ENCODE data around the gene TOX2.

Gene TOX2

GRCh38 chr20:43975096-43975768, 60.6 kb downstream of the TOX2 start:
- no peak for DNase-seq (ENCODE audit: low read depth in 3 of 3)

GRCh38 chr20:43976547-43976946, 61.9 kb downstream of the TOX2 start:
- DNase-seq (ENCODE audit: low read depth in 3 of 3): no peak

DNA sequence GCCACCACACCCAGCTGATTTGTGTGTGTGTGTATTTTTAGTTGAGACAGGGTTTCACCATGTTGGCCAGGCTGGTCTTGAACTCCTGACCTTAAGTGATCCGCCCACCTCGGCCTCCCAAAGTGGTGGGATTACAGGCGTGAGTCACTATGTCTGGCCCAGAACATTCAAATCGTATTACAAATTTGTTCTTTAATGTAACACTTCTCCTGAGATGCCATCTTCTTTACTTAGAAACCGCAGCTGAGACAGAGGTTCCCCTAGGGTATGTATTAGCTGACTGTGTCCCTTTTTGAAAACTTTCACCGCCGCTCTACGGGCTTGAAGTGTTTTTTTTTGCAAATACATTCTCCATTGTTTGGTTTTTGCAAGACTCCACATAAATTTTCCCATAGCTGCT, 62.6 kb downstream of the TOX2 start:
- DNase-seq (ENCODE audit: low read depth in 3 of 3): no peak

DNA sequence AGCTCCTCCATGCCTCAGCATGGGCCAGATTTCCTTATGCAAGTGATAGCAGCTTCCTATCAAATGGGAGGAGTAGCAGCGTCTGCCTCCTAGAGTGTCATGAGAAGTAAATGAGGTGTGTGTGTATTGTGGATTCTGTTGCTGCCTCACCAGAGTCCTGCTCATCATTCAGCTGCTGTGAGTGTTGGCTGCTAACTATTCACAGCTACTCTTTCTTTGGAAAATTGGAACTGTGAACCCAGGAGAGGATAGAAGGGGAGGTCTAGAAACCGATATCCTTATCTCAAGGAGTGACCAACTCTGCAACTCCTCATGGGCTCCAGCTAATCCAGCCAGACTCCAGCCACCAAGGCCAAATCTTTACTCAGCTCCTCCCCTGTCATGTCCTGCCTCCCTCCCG, 63.3 kb downstream of the TOX2 start:
- no peak for DNase-seq (ENCODE audit: low read depth in 3 of 3)

DNA sequence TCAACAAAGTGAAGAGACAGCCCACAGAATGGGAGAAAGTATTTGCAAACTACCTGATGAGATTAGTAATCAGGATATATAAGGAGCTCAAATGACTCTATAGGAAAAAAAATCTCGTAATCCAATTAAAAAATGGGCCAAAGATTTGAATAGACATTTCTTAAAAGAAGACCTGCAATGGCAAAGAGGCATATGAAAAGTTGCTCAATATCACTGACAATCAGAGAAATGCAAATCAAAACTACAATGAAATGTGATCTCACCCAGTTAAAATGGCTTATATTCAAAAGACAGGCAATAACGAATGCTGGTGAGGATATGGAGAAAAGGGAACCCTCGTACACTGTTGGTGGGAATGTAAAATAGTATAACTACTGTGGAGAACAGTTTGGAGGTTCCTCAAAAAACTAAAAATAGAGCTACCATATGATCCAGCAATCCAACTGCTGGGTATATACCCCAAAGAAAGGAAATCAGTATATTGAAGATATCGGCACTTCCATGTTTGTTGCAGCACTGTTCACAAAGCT, 65.0 kb downstream of the TOX2 start:
- no peak for DNase-seq (ENCODE audit: low read depth in 3 of 3)

DNA sequence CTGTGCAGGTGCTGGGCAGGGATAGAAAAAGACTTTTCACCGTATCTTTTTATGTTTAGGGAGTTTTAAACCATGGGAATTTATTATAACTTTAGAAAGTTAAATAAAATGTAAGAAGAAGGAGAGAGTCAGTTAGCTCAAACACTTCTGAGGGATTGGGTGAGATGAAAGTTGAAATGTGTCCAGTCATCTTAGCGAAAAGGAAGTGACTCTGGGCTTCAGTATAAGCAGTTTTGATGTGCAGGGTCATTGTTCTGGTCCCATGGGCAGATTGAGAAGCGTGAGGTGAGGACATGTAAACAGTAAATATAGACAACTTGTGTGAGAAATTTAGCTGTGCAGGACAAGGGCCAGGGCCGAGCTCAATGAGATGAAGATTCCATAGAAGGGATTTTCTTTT, 66.9 kb downstream of the TOX2 start:
- DNase-seq (ENCODE audit: low read depth in 3 of 3): no peak

- no peak for DNase-seq (ENCODE audit: low read depth in 3 of 3)
These were observed 67.4 kb downstream of the TOX2 start for GRCh38 chr20:43982016-43982415.

DNA sequence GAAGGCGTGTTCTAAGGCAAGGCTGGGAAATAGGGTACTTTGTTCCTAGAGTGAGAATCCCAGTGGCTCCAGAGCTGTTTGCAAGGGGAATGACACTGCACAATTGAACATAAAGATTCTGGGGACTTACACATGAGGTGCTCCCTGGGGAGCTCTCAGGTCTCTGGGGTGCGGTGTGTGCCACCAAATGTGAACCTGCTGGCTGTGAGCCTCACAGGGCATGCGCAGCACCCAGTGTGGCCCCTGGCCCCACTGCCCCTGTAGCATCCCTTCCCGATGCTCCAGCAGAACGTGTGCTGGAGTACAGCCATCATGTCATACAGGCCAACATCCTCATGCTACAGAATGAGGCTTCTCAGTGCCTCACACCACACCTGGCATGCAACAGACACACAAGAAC, 68.2 kb downstream of the TOX2 start:
- no peak for DNase-seq (ENCODE audit: low read depth in 3 of 3)

GRCh38 chr20:43983359-43983758, 68.7 kb downstream of the TOX2 start:
- DNase-seq (ENCODE audit: low read depth in 3 of 3): peak in 1 of 3 experiments; percentile 57

DNA sequence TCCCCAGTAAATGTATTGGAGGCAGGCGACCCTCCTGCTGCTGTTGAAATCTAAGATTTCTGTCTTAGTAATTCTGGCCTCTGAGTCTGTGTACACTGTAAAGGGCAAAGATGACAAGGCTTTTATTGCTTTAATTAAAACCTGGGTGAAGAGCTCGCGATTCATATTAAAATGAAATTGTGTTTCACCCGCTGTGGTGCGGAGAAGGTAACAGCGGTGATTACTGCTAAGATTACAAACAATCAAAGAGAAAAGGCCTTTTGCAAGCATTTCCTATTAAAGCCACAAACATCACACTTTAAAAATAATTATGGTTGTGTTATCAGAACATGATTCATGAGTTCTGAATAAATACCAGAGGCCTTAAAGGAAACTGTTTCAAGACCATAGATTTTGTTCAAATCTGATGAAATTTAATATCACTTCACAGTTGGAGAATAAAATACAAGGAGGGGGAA, 69.3 kb downstream of the TOX2 start:
- DNase-seq (ENCODE audit: low read depth in 3 of 3): no peak

DNA sequence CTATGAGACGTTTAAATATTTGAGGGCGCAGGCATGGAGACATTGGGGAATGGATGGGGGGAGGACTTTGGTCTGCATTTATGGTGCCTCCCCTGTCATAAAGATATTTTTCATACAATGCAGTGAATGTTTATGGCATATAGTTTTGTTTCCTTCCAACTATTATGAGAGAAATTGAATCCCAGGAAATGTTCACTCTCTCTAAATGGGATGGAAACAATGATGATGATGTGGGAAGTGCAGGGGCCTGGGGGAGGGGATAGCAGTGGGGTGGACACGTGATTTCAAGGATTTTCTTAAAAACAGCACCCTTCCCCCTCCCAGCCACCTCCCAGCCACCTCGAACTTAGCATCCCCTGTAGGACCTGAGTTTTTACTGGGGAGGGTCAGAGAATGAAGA, 69.9 kb downstream of the TOX2 start:
- no peak for DNase-seq (ENCODE audit: low read depth in 3 of 3)

GRCh38 chr20:43985121-43985520, 70.5 kb downstream of the TOX2 start:
- no peak for DNase-seq (ENCODE audit: low read depth in 3 of 3)

DNA sequence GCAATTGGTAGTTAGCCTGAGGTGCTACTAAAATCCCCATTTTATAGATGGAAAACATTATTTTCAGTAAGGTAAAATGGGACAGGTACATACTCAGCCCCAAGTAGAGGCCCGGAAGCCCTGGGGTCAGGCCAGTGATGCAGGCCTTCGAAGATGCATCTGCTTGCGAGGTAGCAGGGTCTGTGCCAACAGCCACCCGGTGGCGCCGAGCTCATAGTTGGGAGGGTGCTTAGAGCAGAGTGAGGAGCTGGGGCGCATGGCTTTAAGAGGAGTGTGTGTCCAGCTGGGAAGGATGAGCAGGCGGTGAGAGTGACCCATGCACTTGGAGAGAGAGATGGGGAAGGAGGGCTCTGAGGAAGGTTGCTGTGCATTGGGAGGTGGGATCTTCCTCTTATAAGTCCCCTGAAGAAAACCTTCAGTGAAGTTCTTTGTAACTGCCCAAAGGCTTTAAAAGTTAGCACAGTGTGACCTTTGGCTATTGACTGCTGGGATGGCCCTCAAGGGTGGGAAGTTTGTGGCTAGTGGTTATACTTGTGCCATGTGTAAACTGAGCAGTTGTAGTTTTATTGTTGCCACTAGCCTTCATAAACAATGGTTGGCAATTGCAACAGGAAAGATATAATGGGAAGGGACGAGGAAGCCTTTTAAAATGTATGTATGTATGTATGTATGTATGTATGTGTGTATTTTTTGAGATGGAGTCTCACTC, 71.1 kb downstream of the TOX2 start:
- DNase-seq (ENCODE audit: low read depth in 3 of 3): no peak

DNA sequence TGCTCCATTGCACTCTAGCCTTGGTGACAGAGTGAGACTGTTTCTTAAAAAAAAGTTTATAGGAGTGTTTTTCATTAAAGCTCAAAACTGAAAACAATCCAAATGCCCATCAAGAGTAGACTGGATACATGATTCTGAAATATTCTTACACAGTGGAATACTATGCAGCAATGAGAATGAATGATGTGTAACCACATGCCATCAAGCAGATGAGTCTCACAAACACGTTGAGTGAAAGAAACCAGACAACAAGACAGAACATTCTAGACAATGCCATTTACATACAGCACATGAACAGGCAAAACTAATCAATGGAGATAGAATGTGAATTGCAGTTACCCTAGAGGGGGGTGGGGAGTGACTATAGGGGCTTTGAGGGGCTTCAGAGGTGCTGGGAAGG, 72.4 kb downstream of the TOX2 start:
- DNase-seq (ENCODE audit: low read depth in 3 of 3): no peak

GRCh38 chr20:43987531-43987930, 72.9 kb downstream of the TOX2 start:
- DNase-seq (ENCODE audit: low read depth in 3 of 3): no peak

DNA sequence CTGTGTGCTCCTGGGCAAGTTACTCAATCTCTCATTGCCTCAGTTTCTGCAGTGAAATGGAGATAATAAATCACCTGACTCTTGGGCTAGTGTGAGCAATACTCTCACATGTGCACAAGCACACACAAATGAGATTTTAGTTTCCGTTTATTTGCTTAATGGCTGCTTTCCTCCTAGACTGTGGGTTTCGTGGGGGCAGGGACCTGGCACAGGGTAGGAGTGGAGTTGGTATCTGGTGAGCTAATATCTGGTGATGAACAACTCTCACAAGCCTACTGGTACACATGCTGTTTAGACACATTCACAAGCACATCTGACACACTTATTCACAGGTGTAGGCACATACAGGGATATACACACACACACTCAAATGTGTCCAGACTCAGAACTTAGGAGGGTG, 73.8 kb downstream of the TOX2 start:
- peak in 1 of 3 experiments; percentile 28 for DNase-seq (ENCODE audit: low read depth in 3 of 3)

- DNase-seq (ENCODE audit: low read depth in 3 of 3): no peak
These were observed 74.2 kb downstream of the TOX2 start for GRCh38 chr20:43988867-43989266.

- no peak for DNase-seq (ENCODE audit: low read depth in 3 of 3)
These were observed 76.6 kb downstream of the TOX2 start for GRCh38 chr20:43991261-43991660.

- no peak for DNase-seq (ENCODE audit: low read depth in 3 of 3)
These were observed 77.3 kb downstream of the TOX2 start for GRCh38 chr20:43991982-43992381.

- DNase-seq (ENCODE audit: low read depth in 3 of 3): no peak
These were observed 78.2 kb downstream of the TOX2 start for GRCh38 chr20:43992885-43993284.

DNA sequence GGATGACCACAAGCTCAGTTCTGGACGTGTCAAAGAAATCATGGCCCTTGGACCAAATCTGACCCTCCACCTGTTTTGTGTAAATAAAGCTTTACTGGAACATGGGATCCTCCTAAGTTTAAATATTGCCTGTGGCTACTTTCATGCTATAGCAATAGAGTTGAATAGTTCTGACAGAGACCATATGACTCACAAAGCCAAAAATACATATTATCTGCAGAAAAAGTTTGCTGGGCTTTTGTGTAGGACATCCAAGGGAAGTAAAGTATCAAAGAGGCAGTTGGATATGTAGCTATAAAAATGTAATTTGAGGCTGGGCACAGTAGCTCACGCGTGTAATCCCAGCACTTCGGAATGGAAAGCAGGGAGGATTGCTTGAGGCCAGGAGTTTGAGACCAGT, 78.9 kb downstream of the TOX2 start:
- no peak for DNase-seq (ENCODE audit: low read depth in 3 of 3)

DNA sequence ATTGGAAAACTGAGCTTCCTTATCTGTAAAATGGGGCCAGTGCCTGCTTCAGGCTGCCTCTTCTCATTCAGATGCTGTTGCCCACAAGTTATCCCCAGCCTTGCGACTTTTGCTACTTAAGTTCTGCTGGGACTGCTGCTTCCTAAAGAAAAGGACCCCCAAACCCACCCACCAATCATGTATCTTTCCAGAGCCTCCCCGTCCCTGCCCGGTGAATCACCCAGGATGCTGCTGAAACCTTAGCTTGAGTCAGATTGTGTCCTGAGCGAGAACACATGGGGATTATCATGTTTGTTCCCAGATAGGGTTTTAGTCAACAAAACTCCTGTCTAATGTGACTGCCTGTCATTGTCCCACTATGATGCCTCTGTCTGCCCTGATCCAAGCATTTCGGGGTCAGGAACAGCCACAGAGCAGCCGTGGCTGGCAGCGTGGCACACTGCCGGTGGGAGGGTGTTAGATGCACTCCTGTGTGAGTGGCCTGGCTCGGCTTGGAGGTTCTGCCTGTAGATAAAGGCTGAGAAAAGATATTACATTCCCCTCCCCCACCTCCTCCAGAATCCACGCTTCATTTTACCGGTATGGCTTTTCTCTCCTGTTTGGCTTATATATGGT, 79.9 kb downstream of the TOX2 start:
- DNase-seq (ENCODE audit: low read depth in 3 of 3): no peak

DNA sequence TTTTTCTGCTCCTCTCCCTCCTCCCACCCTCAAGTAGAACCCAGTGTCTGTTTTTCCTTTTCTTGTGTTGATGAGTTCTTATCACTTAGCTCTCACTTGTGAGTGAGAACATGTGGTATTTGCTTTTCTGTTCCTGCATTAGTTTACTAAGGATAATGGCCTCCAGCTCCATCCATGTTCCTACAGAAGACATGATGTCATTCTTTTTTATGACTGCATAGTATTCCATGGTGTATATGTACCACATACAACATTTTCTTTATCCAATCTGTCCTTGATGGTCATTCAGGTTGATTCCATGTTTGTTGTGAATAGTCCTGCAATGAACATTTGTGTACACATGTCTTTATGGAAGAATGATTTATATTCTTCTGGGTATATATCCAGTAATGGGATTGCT, 81.0 kb downstream of the TOX2 start:
- no peak for DNase-seq (ENCODE audit: low read depth in 3 of 3)

Measured in stimulated activated CD4-positive, alpha-beta T cell treated with anti-CD3 and anti-CD28 coated beads, TNF-alpha, amount 100 ng/mL, for 24 hours (primary cell).